ENCODE data around the gene KRTAP5-4. TPM values are rescaled to one million over a fixed set of nuclear protein-coding genes. Genes with fewer than 3 reads are reported as not detected.
A peak's percentile ranks its signal among the peaks of the same experiment; 100 is the strongest.

The KRTAP5-4 gene
- total RNA-seq, 4 donors from 2014 or later: not detected

GRCh38 chr11:1655168-1656060, 33.5 kb upstream of the KRTAP5-4 start:
- H3K27me3 ChIP-seq: peaks cover 0 to 56% (median 0%) of the 10 kb centered on the region in 4 donors
- TF ChIP-seq, protein P1, sequence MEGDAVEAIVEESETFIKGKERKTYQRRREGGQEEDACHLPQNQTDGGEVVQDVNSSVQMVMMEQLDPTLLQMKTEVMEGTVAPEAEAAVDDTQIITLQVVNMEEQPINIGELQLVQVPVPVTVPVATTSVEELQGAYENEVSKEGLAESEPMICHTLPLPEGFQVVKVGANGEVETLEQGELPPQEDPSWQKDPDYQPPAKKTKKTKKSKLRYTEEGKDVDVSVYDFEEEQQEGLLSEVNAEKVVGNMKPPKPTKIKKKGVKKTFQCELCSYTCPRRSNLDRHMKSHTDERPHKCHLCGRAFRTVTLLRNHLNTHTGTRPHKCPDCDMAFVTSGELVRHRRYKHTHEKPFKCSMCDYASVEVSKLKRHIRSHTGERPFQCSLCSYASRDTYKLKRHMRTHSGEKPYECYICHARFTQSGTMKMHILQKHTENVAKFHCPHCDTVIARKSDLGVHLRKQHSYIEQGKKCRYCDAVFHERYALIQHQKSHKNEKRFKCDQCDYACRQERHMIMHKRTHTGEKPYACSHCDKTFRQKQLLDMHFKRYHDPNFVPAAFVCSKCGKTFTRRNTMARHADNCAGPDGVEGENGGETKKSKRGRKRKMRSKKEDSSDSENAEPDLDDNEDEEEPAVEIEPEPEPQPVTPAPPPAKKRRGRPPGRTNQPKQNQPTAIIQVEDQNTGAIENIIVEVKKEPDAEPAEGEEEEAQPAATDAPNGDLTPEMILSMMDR (IDR thresholded peaks at IDR 0.05): peak in 1 of 6 experiments; percentile 8
- no peak for TF ChIP-seq POLR2A (IDR thresholded peaks at IDR 0.05)
- intact Hi-C loops (cut with DNase I): loop anchor here (5.0 kb wide), 1 partner anchor 37 kb away; no protein-coding TSS in a partner anchor
- H3K4me3 ChIP-seq: no peak overlapping the region
- peaks cover 2 to 27% (median 4%) of the 10 kb centered on the region in 3 donors for H3K4me1 ChIP-seq
- WGBS, 2 donors: 47 to 60% methylated on average over 11 to 12 of the region's 26 CpGs
- DNase-seq: no peak
- no peaks in the 10 kb centered on the region for H3K9me3 ChIP-seq
- H3K36me3 ChIP-seq: no peaks in the 10 kb centered on the region
- no peak overlapping the region for H3K27ac ChIP-seq

- WGBS, 2 donors: 64 to 83% methylated on average over 13 to 15 of the region's 21 CpGs
- TF ChIP-seq, protein P1 (IDR thresholded peaks at IDR 0.05): no peak
- no peak for TF ChIP-seq POLR2A (IDR thresholded peaks at IDR 0.05)
- H3K27me3 ChIP-seq: peaks cover 0 to 48% (median 0%) of the 10 kb centered on the region in 4 donors
- H3K27ac ChIP-seq: no peak overlapping the region
- intact Hi-C loops (cut with DNase I): loop anchor here (5.0 kb wide), 2 partner anchors 38 to 498 kb away; no protein-coding TSS in a partner anchor
- no peak for DNase-seq
- H3K4me3 ChIP-seq: no peak overlapping the region
- H3K4me1 ChIP-seq: peaks cover 4 to 32% (median 4%) of the 10 kb centered on the region in 3 donors
- H3K9me3 ChIP-seq: no peaks in the 10 kb centered on the region
- H3K36me3 ChIP-seq: no peaks in the 10 kb centered on the region
These were observed 32.6 kb upstream of the KRTAP5-4 start for GRCh38 chr11:1654388-1655167.

- 68 to 74% methylated on average over 11 to 13 of the region's 14 CpGs for WGBS, 2 donors
- Histone ChIP-seq H3K36me3 (no peaks in the 10 kb centered on the region), H3K27me3 (peaks cover 0 to 43% (median 0%) of the 10 kb centered on the region in 4 donors), H3K4me1 (peaks cover 4 to 32% (median 4%) of the 10 kb centered on the region in 3 donors), H3K27ac (no peak overlapping the region), H3K4me3 (no peak overlapping the region), H3K9me3 (no peaks in the 10 kb centered on the region)
- no peak for TF ChIP-seq POLR2A (IDR thresholded peaks at IDR 0.05)
- TF ChIP-seq, protein P1 (IDR thresholded peaks at IDR 0.05): no peak
- intact Hi-C loops (cut with DNase I): loop anchor here (5.0 kb wide), 1 partner anchor 499 kb away; no protein-coding TSS in a partner anchor
- DNase-seq: no peak
These were observed 31.8 kb upstream of the KRTAP5-4 start for GRCh38 chr11:1653541-1654387.

GRCh38 chr11:1652771-1653540, 31.0 kb upstream of the KRTAP5-4 start:
- peaks cover 4 to 32% (median 4%) of the 10 kb centered on the region in 3 donors for H3K4me1 ChIP-seq
- intact Hi-C loops (cut with DNase I): loop anchor here (5.0 kb wide), 1 partner anchor 499 kb away; no protein-coding TSS in a partner anchor
- no peaks in the 10 kb centered on the region for H3K36me3 ChIP-seq
- WGBS, 2 donors: 0% methylated on average over 9 of the region's 34 CpGs
- peaks cover 0 to 41% (median 0%) of the 10 kb centered on the region in 4 donors for H3K27me3 ChIP-seq
- no peaks in the 10 kb centered on the region for H3K9me3 ChIP-seq
- no peak for TF ChIP-seq POLR2A (IDR thresholded peaks at IDR 0.05)
- TF ChIP-seq, protein P1 (IDR thresholded peaks at IDR 0.05): peak; percentile 94 to 99 (median 98)
- no peak overlapping the region for H3K4me3 ChIP-seq
- DNase-seq: no peak
- H3K27ac ChIP-seq: no peak overlapping the region

Measured in esophagus squamous epithelium (tissue), 5 donors.